Body of pancreas (tissue), 4 donors: ENCODE results near the gene LMBRD2.

Source experiments
- CTCF ChIP-seq, 7 experiments: fragments of 450-650 bp in 4 of 7; fragments of 200-600 bp in 3 of 7; sonication (generic) in 3 of 7; IDR thresholded peaks; one replicate each; pipeline ENCODE4 v1.5.1; 2016 to 2019; ENCODE audit warnings: antibody characterized with exemption in 7 of 7
- POLR2A ChIP-seq, 3 donors: fragments of 450-650 bp; IDR thresholded peaks; one replicate each; pipeline ENCODE4 v1.6.1; 2016; ENCODE audit warnings: antibody characterized with exemption in 3 of 3, mild to moderate bottlenecking in 2 of 3

GRCh38 chr5:36096486-36096885 lies 55.2 kb downstream of the LMBRD2 start:
- no peak for TF ChIP-seq CTCF (IDR thresholded peaks at IDR 0.05)
- no peak for TF ChIP-seq POLR2A (IDR thresholded peaks at IDR 0.05)
